ENCODE data around the gene MVB12B.

DNA sequence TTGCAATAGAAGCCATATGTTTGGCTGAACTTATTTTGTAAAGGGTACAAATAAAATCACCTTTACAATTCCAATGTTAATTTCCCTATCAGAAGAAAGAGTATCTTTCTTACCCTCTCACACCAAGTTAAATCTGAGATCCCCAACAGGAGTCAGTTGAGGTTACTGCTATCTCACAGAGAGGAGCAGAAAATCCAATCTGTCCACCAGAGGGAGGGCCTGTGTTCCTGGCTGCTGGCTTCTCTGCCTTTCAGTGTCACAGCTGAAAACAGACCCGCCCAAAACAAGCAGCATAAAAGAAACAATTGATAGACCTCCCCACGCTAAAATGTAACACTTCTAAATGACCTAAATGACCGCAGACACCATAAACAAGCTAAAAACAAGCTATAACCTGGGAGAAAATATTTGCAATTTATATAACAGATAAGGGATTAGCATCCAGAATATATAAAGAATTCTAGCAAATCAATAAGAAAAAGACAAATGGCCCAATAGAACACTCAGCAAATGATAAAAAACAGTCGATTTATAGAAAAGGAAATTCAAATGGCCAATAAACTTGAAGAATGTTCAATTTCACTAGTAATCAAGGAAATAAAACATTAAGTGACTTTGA is 24.5 kb upstream of the MVB12B start:
- TF ChIP-seq ZNF274 (IDR thresholded peaks at IDR 0.05; ENCODE audit: low read depth, low read length) (no peak), YY1 (IDR thresholded peaks at IDR 0.05; ENCODE audit: insufficient read depth, insufficient read length) (no peak), SUZ12 (IDR thresholded peaks at IDR 0.05; ENCODE audit: extremely low read depth, insufficient read depth, insufficient read length) (no peak)
